Gastroesophageal sphincter (tissue), 3 donors: Measurements from ENCODE around the gene TEPSIN.

Source experiments
- POLR2AphosphoS5 ChIP-seq: sonication (generic); formaldehyde crosslinking; IDR thresholded peaks from one replicate; pipeline ENCODE4 v1.6.1; 2017; ENCODE audit warnings: antibody characterized with exemption
- TF ChIP-seq, protein P1 (sequence below), 4 experiments: fragments of 200-600 bp in 2 of 4; fragments of 450-650 bp in 2 of 4; sonication (generic) in 1 of 4; IDR thresholded peaks; one replicate each; pipeline ENCODE4 v1.5.1; 2017 to 2019; ENCODE audit warnings: antibody characterized with exemption in 4 of 4, mild to moderate bottlenecking in 2 of 4, moderate library complexity in 2 of 4

DNA sequence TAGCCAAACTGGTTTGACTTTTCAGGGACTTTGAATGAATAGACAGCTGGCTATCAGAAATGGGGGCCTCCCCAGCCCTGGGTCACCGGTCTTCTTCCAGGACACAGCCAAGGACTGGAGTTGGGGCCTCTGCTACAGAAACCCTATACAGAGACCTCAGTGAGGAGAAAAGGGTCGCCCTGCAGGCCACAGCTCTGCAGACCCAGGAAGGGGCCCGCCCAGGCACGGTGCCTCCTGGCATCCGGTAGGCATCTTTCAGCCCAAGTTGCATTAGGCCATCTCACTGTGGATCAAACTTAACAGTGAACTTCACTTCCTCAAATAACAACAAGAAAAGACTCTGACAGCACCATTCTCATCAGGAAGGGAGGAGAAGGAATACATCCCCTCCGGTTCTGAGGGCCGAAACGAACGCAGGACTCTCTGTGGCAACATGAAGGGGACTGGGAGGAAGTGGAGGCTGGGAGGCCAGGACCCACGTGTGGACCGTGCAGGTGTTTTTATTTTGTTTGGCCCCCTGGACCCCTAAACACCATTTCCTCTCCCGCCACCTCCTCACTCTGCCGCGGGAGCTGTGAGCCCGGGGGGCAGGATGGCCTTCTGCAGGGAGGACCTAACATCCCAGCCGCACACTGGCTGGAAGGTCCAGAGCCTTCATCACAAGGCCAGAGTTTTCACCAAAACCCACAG is 49.0 kb upstream of the TEPSIN start:
- TF ChIP-seq, protein P1, sequence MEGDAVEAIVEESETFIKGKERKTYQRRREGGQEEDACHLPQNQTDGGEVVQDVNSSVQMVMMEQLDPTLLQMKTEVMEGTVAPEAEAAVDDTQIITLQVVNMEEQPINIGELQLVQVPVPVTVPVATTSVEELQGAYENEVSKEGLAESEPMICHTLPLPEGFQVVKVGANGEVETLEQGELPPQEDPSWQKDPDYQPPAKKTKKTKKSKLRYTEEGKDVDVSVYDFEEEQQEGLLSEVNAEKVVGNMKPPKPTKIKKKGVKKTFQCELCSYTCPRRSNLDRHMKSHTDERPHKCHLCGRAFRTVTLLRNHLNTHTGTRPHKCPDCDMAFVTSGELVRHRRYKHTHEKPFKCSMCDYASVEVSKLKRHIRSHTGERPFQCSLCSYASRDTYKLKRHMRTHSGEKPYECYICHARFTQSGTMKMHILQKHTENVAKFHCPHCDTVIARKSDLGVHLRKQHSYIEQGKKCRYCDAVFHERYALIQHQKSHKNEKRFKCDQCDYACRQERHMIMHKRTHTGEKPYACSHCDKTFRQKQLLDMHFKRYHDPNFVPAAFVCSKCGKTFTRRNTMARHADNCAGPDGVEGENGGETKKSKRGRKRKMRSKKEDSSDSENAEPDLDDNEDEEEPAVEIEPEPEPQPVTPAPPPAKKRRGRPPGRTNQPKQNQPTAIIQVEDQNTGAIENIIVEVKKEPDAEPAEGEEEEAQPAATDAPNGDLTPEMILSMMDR (IDR thresholded peaks at IDR 0.05), result no peak
- TF ChIP-seq POLR2AphosphoS5, result no peak
